ENCODE measurements around the gene TEKT1. TPM values are rescaled to one million over a fixed set of nuclear protein-coding genes. Genes with fewer than 3 reads are reported as not detected.

Gene TEKT1
- total RNA-seq, 2 donors from 2014 or later: not detected

GRCh38 chr17:6812295-6812694, 19.2 kb downstream of the TEKT1 start:
- peaks cover 32% of the 10 kb centered on the region for H3K9me3 Mint-ChIP-seq
- H3K36me3 Mint-ChIP-seq (ENCODE audit: low read depth): no peaks in the 10 kb centered on the region
- peaks cover 26% of the 10 kb centered on the region for H3K27me3 Mint-ChIP-seq (ENCODE audit: insufficient read depth)
- Histone ChIP-seq H3K4me1 (ENCODE audit: control insufficient read depth, insufficient read depth, low read length) (no peaks in the 10 kb centered on the region), H3K36me3 (ENCODE audit: control insufficient read depth, insufficient read depth, low read length) (no peaks in the 10 kb centered on the region), H3K27ac (ENCODE audit: low read depth, low read length) (no peak overlapping the region), H3K9me3 (ENCODE audit: control insufficient read depth, low read length) (peaks cover 35% of the 10 kb centered on the region), H3K27me3 (ENCODE audit: control insufficient read depth, insufficient read depth, low read length, poor library complexity, severe bottlenecking) (no peaks in the 10 kb centered on the region), H3K9ac (ENCODE audit: extremely low read depth, low read length, poor library complexity, severe bottlenecking) (no peak overlapping the region), H3K4me3 (ENCODE audit: low read length) (peak overlapping the region; percentile 35)
- H3K27ac Mint-ChIP-seq: no peak overlapping the region
- DNase-seq: no peak
- H3K4me3 Mint-ChIP-seq: no peak overlapping the region
- no peaks in the 10 kb centered on the region for H3K4me1 Mint-ChIP-seq
- WGBS, 2 experiments (ENCODE audit: insufficient coverage in 1 of 2, insufficient read length in 1 of 2): 82 to 87% methylated on average over 8 to 9 of the region's 9 CpGs
- no peak for TF ChIP-seq CTCF (conservative IDR thresholded peaks at IDR 0.05)

GRCh38 chr17:6811510-6811909, 20.0 kb downstream of the TEKT1 start:
- Histone ChIP-seq H3K27me3 (ENCODE audit: control insufficient read depth, insufficient read depth, low read length, poor library complexity, severe bottlenecking) (no peaks in the 10 kb centered on the region), H3K9me3 (ENCODE audit: control insufficient read depth, low read length) (peaks cover 35% of the 10 kb centered on the region), H3K27ac (ENCODE audit: low read depth, low read length) (no peak overlapping the region), H3K4me3 (ENCODE audit: low read length) (no peak overlapping the region), H3K4me1 (ENCODE audit: control insufficient read depth, insufficient read depth, low read length) (no peaks in the 10 kb centered on the region), H3K36me3 (ENCODE audit: control insufficient read depth, insufficient read depth, low read length) (no peaks in the 10 kb centered on the region), H3K9ac (ENCODE audit: extremely low read depth, low read length, poor library complexity, severe bottlenecking) (no peak overlapping the region)
- H3K27me3 Mint-ChIP-seq (ENCODE audit: insufficient read depth): peaks cover 30% of the 10 kb centered on the region
- no peaks in the 10 kb centered on the region for H3K36me3 Mint-ChIP-seq (ENCODE audit: low read depth)
- no peaks in the 10 kb centered on the region for H3K4me1 Mint-ChIP-seq
- no peak overlapping the region for H3K4me3 Mint-ChIP-seq
- peaks cover 32% of the 10 kb centered on the region for H3K9me3 Mint-ChIP-seq
- no peak overlapping the region for H3K27ac Mint-ChIP-seq
- DNase-seq: no peak
- no peak for TF ChIP-seq CTCF (conservative IDR thresholded peaks at IDR 0.05)
- 84 to 89% methylated on average over 4 to 9 of the region's 9 CpGs for WGBS, 2 experiments (ENCODE audit: insufficient coverage in 1 of 2, insufficient read length in 1 of 2)

GRCh38 chr17:6800422-6801027, 31.0 kb downstream of the TEKT1 start:
- H3K9me3 ChIP-seq (ENCODE audit: control insufficient read depth, low read length): no peaks in the 10 kb centered on the region
- DNase-seq: peak; percentile 85
- no peak overlapping the region for H3K9ac ChIP-seq (ENCODE audit: extremely low read depth, low read length, poor library complexity, severe bottlenecking)
- H3K4me1 Mint-ChIP-seq: peaks cover 43% of the 10 kb centered on the region
- no peaks in the 10 kb centered on the region for H3K27me3 ChIP-seq (ENCODE audit: control insufficient read depth, insufficient read depth, low read length, poor library complexity, severe bottlenecking)
- H3K27ac ChIP-seq (ENCODE audit: low read depth, low read length): no peak overlapping the region
- 80 to 84% methylated on average over 13 of the region's 13 CpGs for WGBS, 2 experiments (ENCODE audit: insufficient coverage in 1 of 2, insufficient read length in 1 of 2)
- H3K36me3 ChIP-seq (ENCODE audit: control insufficient read depth, insufficient read depth, low read length): no peaks in the 10 kb centered on the region
- TF ChIP-seq CTCF (conservative IDR thresholded peaks at IDR 0.05): peak; percentile 77
- no peak overlapping the region for H3K27ac Mint-ChIP-seq
- H3K4me3 ChIP-seq (ENCODE audit: low read length): no peak overlapping the region
- H3K4me3 Mint-ChIP-seq: no peak overlapping the region
- peaks cover 3% of the 10 kb centered on the region for H3K9me3 Mint-ChIP-seq
- H3K36me3 Mint-ChIP-seq (ENCODE audit: low read depth): no peaks in the 10 kb centered on the region
- H3K4me1 ChIP-seq (ENCODE audit: control insufficient read depth, insufficient read depth, low read length): peaks cover 11% of the 10 kb centered on the region
- peaks cover 12% of the 10 kb centered on the region for H3K27me3 Mint-ChIP-seq (ENCODE audit: insufficient read depth)

Data from endodermal cell (in vitro differentiated cells).